Pulmonary artery endothelial cell (primary cell): ENCODE data around the gene DTNB. TPM values are rescaled to one million over a fixed set of nuclear protein-coding genes. Genes with fewer than 3 reads are reported as not detected.
A peak's percentile ranks its signal among the peaks of the same experiment; 100 is the strongest.

ENCODE experiments used
- DNase-seq: peaks from one replicate; pipeline ENCODE4 v3.0.0-alpha.2; 2011; ENCODE audit warnings: low read depth, low spot score
- total RNA-seq: library from RNA; depleted of rRNA; stranded (reverse); fragments of >200 nt; gene quantifications from 2 replicates; pipeline ENCODE4 v1.2.3, GENCODE V29; 2014

DTNB gene
- total RNA-seq, 1 donor from 2014 or later, result 7.3 TPM

DNA sequence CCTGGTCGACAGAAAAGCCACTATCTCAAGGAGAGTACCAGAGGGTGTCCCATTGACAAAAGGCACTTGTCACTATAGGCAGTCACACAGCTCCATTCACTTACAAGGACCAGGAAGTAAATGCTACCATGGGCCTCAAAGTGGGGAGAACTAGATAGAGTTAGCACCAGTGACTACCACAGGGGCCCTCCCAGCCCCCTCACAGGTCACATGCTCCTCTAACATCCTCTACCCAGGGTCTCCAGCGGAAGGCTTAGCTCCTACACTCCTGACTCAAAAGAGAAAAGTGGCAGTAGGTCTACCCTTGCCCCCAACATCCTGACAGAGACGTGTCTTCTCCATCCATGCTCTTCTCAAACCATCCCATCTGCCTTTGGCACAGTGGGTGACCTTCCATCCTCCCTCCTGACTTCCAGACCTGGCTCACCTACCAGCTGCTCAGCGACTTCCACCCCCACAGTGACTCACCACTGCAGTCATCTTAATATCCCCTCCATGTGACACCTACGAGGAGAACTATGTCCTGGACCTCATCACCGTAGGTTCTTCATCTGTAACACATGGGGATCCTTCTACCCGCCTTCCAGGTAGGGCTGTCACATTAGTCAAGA, 326.1 kb downstream of the DTNB start:
- no peak for DNase-seq

DNA sequence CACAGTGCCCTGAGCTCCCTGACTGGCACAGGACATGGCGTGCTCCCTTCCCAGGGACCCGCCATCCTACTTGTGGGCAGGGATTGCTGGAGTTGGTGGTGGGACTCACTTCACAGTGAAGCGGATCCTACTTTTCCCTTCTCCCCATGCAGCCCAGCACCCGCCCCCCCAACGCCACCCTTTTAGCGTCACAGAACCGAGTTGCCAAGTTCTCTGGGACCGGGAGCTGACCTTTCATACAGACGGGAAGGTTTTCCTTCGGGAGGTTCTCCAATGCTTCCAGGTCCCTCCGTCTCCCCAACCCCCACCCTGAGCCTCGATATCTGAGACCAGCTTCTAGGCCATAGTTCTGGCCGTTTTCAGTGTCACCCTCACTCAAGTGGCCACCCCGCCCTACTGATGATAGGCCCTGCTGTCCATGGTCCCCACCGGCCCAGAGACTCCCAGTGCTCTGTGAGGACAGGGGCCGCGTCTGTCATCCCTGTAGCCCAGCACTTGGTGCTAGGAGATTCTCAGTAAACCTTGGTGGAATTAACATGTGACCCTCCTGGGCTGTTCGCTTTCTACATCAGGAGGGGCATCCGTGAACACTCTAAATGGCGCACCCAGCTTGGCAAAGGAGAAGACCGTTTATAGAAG, 330.1 kb downstream of the DTNB start:
- DNase-seq, result no peak

DNA sequence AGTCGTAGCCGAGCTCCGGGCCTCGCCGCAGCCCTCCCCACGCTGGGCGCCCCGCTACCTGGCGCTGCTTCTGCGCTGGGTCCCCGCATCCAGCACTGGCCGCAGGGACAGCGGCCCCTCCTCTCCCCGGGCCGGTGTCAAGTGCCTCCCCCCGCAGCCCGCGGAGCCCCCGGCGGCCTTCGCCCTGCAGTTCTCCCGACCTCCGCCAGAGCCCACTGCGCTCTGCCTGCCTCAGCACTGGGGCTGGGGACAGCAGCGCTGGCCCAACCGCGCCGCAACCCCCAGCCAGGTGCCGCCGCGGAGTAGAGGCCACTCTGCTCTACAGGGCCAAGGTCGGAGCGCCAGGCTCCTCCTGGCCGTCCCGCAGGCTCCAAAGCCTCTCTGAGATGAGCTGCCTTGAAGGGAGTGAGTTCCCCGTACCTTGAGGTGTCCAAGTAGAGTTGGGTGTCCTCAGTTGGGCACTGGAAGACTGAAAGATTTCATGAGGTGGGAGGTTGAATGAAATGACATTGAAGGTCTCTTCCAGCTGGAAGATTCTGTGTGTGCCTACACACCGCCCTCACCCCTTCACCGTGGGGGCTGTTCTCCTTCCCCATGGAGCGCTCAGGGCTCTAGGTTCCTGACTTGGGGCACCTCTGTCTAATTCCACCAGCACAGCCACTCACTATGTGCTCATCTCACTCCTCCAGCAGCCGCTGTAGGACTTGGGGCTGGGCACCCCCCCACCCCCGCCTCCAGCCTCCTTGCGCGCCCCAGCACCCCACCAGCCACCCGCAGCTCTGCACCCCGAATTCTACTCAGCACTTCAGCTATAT, 330.8 kb downstream of the DTNB start:
- DNase-seq, result peak; percentile 56

DNA sequence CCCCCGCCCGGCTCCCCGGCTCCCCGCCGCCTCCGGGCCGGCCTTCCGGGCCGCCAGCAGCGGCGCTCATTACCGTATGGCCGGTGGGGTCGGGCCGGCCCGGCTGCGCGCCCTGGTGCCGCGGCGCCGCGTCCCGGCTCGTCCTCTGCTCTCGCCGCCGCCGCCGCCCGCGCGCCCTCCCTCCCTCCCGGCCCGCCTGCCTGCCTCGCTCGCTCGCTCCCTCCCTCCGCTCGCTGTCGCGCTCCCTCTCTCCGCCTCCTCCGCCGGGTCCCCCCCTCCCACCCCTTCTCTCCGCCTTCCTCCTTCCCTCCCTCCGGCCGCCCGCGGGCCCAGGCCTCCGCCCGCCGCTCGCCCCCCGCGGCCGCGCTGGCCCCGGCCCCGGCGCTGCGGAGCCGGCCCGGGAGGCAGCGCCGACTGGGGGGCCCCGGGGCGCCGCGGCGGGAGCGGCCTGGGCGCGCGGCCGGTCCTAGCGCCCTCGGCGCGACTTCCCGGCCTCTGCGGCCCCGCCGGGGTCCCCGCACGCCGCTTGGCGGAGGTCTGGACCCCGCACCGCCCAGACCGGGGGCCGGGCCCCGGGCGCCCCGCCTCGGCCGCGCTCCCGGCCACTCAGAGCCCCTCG, 331.5 kb downstream of the DTNB start, which contains the start of gene DNMT3A:
Gene DNMT3A (minus strand): TSS at position 173 of the 619 bp plus-strand sequence. CDS start 27,941 bp downstream, outside the sequence.
- peak; percentile 15 for DNase-seq

DNA sequence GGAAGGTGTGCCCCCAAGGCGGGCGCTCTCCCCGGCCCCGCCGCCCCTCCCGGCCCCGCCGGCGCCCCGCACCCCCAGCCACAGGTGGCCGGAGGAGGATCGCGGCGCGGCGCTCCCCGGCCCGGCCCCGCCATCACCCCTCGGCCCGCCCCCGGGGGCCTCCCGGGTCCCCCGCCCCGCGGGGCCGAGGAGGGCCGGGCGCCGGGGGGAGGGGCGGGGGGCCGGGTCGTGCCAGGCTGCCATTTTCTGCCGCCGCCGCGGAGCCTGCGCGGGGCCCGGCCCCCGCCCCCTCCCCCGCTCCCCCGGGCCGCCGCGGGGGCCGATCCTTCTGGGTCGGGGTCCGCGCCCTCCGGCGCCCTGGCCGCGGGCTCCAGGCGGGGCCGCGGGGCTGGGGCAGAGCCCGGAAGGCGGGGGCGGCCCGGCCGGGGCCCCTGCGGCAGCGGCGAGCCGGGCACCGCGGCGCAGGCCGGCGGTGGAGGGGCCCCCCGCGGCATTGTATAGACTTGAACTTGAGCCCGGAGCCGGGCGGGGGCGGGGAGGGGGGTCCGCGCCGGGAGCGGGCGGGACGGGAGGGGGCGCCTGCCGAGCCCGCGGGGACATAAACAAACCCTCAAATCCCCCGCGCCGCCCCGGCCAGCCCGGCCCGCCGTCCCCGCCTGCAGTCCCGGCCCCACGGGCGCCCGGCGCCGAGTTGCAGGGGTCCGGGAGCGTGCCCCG, 332.2 kb downstream of the DTNB start:
- no peak for DNase-seq

DNA sequence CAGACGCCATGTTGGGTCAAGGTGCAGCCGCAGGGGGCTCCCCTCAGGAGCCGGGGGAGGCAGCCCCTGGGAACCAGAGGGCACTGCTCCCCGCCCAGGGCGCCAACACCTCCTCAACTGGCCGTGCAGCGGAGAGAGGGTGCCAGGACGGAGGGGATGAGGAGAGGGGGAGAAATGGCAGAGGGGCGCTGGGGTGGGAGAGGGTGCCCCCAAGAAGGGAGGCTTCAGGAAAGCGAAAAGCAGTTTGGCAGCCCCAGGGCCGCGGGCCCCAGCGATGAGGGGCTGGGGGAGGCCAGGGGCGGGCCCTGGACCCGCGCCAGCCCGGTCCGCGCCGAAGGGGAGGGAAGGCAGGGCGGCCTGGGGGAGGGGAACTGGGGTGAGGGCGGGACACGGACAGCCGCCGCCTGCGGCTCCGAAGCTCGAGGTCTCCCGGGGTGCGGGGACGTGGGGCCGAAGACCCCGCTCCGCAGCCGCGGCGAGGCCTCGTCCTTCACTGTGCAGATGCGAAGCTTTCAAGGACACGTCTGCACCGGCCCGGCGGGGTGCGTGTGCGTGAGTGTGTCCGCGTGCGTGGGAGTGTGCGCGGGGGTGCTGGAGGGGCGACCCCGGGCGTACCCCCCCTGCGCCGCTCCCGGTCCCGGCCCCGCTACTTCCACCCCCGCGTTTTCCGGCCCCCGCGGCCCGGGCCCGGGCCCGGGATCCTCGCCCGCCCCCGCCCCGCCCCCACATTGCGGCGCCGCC, 333.0 kb downstream of the DTNB start:
- no peak for DNase-seq

DNA sequence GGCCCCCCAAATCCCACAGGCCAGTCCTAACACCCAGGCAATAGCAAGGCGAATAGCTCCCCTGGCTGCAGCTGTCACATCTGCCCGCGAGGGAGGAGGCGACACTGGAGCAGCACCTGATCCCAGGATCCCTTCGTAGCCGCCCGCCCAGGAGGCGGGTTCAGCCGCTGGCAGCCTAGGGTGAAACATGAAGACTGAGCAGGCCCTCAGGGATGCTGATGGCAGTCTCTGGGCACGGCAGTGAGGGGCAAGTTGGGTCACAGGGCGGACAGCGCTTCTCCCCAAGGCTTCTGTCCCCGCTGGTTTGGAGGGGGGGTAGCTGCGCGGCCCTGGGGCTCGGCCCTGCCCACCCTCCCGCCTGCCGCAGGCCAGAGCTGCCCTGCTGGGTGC, 333.6 kb downstream of the DTNB start:
- no peak for DNase-seq

DNA sequence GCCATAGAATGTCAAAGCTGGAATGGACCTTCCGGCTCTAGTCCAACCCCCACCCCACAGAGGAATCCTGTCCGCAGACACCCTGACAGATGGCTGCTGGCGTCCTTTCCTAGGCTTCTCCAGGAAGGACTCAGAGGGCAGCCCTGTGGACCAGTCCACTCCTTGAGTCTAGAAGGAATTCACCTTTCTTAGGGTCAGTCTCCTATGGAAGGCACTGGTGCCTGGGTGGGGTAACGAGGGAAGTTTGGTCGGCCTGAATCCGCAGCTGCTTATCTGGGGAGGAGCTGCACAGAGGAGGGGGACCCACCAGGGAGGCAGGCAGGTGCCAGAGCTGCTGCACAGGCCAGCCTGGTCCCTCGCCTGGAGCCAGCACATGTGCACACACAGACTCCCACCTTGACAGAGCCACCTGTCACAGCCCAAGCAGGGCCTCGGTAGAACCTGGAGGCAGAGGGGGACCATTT, 334.1 kb downstream of the DTNB start:
- no peak for DNase-seq

DNA sequence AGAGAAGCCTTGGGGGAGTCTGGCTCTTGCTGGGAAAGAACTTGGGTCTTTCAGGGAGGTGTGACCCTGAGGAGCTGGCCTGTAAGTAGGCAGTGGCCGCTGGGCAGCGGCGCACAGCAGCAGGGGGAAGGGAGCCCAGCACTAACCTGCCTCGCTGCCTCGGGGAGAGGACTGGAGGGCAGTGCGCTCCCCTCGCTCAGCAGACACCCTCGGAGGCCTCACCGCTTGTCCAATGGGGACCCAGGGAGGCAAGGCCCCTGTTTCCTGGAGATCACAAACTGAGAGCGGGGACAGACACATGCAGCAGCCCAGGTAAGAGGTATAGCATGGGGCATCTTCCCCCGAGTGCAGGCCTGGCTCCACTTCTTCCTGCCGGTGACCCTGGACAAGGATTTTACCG, 335.0 kb downstream of the DTNB start:
- no peak for DNase-seq

DNA sequence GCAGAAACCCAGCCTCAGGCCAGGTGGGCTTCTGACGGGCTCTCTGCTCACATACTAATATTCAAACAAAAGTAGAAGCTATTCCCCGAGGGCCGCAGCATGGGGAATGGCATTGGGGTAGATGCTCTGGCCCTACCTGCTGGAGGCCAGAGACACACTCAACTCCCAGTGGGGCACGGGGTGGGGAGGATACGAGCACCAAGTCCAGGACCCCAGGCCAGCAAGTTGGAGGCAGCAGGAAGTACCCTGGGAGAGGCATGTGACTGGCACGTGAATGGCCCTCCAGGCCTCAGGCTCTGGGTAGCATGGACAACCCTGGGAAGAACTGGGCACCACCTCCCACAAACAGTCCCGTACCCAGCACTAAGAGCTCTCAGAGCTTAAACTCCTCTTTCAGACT, 335.5 kb downstream of the DTNB start:
- DNase-seq, result no peak

DNA sequence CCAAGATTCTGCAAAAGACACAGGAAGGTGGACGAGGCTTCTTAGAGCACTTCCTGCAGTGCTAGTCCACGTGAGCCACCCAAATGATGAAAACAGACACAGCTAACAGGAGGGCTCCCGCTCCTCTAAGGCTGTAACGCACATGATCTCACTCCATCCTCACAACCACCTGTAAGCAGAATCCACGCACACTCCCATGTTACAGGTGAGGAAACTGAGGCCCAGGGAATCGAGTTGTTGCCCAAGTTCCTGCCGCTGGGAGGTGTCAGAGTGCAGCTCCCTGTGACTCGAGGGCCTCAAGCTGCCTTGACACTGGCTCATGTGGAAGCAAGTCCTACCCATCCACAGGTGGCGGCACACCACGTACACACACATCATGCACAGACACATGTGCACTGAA, 336.1 kb downstream of the DTNB start:
- DNase-seq, result no peak

DNA sequence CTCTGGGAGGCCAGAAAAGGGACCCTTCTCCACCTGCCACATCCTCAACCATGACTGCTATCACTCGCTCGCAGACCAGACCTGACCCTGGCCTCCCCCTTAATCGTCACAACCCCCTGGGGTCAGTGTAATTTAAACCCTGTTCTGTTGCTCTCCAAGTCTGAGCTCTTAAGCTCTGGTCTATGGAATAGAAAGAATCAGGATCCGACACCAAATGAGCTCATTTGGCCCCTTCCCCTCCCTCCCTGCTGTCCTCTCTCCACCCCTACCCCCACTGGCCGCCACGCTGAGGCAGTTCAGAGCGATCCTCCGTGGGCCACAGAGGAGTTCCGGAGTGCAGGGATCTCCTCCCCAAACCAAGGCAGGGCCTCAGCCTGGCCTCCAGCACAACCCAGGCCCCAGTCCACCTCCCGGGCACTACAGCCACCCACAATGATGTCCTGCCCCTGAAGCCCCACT, 337.0 kb downstream of the DTNB start:
- no peak for DNase-seq

DNA sequence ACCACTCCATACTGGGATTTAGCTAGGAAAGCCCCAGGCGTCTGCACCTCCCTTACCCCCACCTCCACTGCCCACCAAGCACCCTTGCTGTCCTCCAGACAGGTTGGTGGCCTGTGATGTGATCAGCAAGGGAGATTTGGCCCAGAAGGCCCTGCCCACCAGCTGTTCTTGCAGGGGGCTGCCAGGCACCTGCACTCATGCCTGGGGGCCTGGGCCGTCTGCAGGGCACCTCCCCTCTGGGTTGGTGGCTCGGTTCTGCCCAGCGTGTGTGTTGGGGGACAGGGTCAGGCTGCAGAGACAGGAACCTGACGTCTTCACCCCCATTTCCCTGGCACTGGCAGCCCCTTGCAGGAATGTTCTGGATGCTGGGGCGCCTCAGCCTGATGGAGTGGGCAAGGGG, 337.4 kb downstream of the DTNB start:
- DNase-seq, result no peak

DNA sequence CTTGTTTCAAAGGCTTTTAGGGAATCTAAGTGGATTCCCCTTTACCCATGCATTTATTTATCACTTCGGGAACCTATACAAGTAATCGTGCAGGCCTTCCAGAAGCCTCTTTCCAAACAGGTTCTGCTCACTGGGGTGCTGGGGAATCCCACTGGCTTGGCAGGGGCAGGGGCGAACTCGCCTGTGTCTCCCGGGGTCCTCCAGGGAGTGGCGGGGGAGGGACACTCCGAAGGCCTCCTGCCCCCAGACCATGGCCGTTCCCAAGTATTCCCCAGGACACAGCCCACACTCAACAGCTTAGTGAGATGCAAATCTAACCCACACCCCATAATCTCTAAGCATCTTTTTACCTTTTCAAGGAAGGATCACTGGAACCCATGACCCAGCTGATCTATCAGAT, 338.2 kb downstream of the DTNB start:
- DNase-seq, result no peak

DNA sequence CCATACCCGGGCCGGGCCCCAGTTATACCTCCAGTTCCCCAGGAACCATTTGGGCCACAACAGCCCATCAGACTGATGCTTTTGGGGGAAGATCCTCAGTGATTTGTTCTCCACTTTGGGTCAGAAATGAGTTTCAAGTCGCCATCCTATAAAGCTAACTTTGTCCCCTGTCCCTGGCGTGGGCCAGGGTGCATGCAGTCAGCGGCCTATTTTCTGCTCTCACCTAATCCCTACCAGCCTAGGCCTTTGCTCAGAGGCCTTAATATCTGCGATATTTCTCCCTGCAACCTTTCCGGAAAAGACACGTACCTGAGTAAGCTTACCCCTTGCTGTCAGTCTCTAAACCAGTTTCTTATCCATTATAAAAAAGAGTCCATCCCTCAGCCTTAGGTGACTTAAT, 338.9 kb downstream of the DTNB start:
- DNase-seq, result no peak

DNA sequence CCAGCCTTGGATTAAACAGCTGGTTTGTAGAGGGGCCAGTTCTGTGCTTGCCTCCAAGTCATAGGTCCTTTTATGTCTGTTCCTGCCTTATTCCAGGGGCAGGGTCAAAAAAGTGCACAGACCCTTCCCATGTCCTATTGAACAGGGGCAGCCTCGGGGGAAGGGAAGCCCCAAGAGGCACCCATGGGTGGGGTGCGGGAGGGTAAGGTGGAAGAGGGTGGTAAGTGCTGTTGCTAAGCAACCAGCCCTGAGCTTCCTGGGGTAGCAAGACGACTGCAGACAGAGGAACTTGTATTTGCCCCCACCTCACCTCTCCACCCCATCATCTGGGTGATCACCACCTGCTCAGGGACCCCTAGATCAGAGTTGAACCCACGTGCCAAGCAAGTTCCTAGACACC, 339.4 kb downstream of the DTNB start:
- no peak for DNase-seq

DNA sequence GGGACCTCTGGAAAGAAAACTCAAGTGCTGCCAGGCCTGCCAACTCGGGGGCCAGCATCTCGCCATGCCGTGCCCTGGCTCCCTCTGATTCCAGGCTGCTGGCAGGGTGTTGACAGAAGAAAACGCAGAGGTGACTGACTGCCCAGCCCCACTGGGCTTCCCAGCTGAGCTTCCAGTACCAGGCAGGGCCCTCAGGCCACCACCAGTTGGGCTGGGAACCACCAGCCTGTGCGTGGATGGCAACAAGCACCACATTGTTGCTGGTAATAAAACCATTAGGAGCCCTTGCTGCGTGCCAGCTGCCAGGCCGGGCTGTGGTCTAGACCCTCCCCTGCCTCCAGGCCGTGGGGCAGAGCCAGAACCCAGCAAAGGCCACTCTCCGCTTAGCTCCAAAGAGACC, 340.8 kb downstream of the DTNB start:
- no peak for DNase-seq

DNA sequence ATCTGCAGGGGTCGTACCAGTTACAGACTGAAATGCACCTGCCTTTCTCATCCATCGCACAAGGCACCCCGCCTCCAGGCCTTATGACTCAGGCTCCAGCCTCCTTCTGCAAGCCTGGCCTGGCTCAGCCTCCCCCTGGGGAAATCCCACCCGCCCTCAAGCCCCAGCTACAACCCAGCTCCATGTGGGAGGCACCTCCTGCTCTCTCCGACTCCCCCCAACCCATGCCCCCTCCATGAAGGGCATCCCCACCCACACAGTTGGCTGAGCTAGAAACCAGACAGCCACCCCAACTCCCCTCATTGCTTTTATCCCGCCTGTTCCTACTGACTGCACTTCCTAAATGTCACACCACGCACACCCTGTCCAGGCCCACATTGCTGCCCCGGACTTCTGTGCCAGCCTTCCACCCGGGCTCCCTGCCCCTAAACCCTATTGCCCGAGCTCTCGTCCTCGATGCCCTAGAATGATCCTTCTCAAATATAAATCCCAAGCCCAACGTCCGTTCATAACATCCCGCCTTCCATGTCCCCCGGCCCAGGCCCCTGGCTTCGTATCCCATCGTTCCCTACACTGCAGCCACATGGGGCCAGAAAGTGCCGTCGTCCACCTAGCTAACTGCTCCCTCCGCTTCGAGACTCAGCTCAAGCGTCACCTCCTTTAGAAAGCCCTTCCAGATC, 341.6 kb downstream of the DTNB start:
- no peak for DNase-seq

DNA sequence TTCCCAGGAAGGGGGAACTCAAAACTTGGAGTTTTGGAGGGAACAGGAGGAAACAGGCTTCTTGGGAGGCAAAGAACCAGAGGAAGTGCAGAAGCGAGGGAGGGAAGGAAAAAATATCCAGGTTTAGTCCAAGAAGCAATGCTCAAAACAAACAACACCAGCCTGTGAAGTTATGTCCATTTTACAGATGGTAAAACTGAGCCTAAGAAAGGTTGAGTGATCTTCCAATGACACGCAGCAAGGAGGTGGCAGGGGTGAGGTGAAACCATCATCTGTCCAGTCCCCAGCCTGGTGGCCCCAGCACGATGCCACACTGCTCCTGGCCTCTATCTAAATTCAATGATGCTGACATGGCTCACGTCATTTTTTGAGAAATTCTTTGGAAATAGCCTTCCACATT, 342.4 kb downstream of the DTNB start:
- DNase-seq, result no peak

DNA sequence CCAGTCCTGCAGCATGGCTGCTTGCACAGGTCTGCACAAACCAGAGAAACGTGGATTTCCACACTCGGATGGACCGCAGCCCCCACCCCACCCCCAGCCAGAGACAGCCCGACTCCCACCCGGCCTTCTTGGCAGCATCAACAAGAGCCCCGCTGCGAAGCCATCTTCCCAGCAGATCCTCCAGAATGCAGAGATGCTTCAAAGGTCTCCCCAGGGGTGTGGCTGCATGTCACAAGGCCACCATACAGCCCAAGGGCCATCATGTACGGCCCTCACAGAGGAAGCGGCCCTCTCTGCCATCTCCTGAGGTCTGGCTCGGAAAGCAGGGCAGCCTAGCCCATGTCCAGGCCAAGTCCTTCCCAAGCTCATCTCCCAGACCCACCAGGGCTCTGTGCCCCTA, 343.1 kb downstream of the DTNB start:
- DNase-seq, result no peak
